Urinary bladder (tissue), 4 donors: Measurements from ENCODE around the gene MTA3. TPM values are rescaled to one million over a fixed set of nuclear protein-coding genes. Genes with fewer than 3 reads are reported as not detected.
A peak's percentile ranks its signal among the peaks of the same experiment; 100 is the strongest.

Experiments
- DNase-seq: peaks from one replicate; pipeline ENCODE4 v3.0.0-alpha.2; 2015; ENCODE audit errors: extremely low spot score
- H3K27ac ChIP-seq: one replicate; pipeline ENCODE4 v1.5.1; 2013; ENCODE audit warnings: low read depth, mild to moderate bottlenecking, moderate library complexity
- H3K36me3 ChIP-seq: one replicate; pipeline ENCODE4 v1.6.1; 2013; ENCODE audit warnings: mild to moderate bottlenecking, moderate library complexity; ENCODE audit not compliant: insufficient read depth
- H3K4me1 ChIP-seq: one replicate; pipeline ENCODE4 v1.6.1; 2013; ENCODE audit warnings: mild to moderate bottlenecking, moderate library complexity; ENCODE audit not compliant: insufficient read depth
- H3K4me3 ChIP-seq: one replicate; pipeline ENCODE4 v1.5.1; 2013; ENCODE audit warnings: low read depth, low read length
- WGBS: extraction: QIAGEN DNeasy Blood & Tissue Kit; methylation state at CpG from one replicate; pipeline ENCODE4 v1.1.7; 2013; 5-methylcytosine and 5-hydroxymethylcytosine counted together
- polyA plus RNA-seq: library from polyadenylated mRNA; stranded (reverse); fragments of 200-250 nt; gene quantifications from one replicate; pipeline ENCODE4 v1.2.3, GENCODE V29; 2013
- total RNA-seq: library from RNA; depleted of rRNA; stranded (reverse); fragments of >200 nt; gene quantifications from one replicate; pipeline ENCODE4 v1.2.3, GENCODE V29; 2014
- donor health status: healthy with polysubstance abuse.
- donor health status: healthy.

MTA3 gene
- total RNA-seq, result 62.3 TPM
- 28.0 TPM for polyA plus RNA-seq

DNA sequence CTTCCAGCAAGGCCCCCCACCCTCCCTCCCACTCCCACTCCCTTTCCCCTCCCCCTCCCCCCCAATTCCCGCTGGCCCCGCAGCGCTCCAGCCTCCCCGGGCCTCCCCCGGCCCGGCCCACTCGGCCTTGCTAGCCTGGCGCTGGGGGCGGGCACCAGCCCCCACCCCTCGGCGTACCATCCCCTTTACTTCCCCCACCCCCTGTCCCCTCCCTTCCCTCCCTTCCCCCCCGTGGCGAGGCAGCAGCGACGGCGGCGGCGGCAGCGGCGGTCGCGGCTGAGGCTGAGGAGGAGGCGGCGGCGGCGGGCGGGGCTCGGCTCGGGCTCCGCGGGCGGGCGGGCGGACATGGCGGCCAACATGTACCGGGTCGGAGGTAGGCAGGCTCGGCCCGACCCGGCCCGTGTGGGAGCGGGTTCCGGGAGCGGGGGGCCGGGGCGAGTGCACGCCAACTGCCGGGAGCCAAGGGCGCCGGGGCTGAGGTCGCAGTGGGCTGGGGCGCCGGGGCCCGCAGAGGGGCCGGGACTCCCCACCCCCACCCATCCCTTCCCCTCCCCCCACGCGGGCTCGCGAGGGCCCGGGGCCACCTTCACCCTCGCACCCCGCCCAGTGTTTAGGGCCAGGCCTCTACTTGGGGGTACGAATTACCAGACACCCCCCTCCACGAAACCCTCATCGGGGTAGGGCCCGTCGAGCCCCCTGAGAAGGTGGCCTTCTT lies at the start of gene MTA3:
TSS of gene MTA3 (plus strand) at position 232 of the 715 bp plus-strand sequence. CDS start at position 346, 114 bp downstream.
- H3K36me3 ChIP-seq, result no peaks in the 10 kb centered on the region
- DNase-seq, result no peak
- peak within 1 kb of the TSS; percentile 99 for H3K4me3 ChIP-seq
- peak within 1 kb of the TSS; percentile 94 for H3K27ac ChIP-seq
- WGBS, result 1% methylated on average over 67 of the region's 67 CpGs
- H3K4me1 ChIP-seq, result no peaks in the 10 kb centered on the region

DNA sequence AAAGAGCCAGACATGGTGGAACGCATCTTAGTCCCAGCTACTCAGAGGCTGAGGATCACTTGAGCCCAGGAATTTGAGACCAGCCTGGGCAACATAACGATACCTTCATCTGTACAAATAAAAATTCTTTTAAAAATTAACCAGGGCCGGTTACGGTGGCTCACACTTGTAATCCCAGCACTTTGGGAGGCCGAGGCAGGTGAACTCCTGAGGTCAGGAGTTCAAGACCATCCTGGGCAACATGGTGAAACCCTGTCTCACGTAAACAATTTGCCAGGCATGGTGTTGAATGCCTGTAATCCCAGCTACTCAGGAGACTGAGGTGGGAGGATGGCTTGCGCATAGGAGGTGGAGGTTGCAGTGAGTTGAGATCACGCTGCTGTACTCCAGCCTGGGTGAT lies 48.8 kb upstream of the MTA3 start:
- no peaks in the 10 kb centered on the region for H3K4me1 ChIP-seq
- H3K4me3 ChIP-seq, result no peak overlapping the region
- no peak for DNase-seq
- no peak overlapping the region for H3K27ac ChIP-seq
- H3K36me3 ChIP-seq, result no peaks in the 10 kb centered on the region
- WGBS, result 88% methylated on average over 8 of the region's 8 CpGs

DNA sequence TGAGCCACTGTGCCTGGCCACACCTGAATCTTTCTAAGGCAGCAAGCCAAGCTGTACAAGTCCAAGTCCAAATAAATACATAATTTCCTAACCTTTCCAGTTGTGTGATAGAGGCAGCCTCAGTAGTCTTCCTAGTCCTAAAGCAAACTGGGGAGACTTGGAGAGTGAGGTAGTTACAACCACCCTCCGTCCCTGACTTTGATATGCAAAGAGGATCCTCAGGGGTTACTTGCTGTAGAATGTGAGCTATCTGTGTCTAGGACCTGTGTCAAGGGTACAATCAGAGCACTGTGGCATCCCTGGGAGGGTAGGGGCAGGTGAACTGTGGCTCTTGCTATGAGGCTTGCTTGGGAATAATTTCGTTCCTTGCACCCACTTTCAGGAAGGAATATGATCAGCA lies 46.4 kb upstream of the MTA3 start:
- Histone ChIP-seq H3K4me1 (no peaks in the 10 kb centered on the region), H3K36me3 (no peaks in the 10 kb centered on the region), H3K4me3 (no peak overlapping the region), H3K27ac (no peak overlapping the region)
- DNase-seq, result no peak
- 42% methylated on average over 2 of the region's 2 CpGs for WGBS

DNA sequence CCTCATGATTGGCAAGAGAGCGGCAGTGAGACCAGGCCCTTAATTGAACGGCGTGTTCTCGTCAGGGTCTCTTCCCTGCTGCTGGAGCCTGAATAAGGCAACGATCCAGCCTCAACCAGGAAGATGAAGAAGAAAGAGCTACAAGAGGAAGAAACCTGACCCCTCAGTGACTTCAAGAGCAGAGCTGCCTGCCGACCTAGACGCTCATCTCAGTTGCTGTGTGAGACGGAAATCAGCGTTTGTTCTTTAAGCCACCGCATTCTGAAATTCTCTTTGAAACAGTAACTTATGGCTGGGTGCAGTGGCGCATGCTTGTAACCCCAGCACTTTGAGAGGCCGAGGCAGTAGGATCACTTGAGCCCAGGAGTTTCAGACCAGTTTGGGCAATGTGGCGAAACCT lies 45.1 kb upstream of the MTA3 start:
- no peak overlapping the region for H3K27ac ChIP-seq
- no peak overlapping the region for H3K4me3 ChIP-seq
- no peaks in the 10 kb centered on the region for H3K4me1 ChIP-seq
- no peak for DNase-seq
- 62% methylated on average over 13 of the region's 13 CpGs for WGBS
- H3K36me3 ChIP-seq, result no peaks in the 10 kb centered on the region

DNA sequence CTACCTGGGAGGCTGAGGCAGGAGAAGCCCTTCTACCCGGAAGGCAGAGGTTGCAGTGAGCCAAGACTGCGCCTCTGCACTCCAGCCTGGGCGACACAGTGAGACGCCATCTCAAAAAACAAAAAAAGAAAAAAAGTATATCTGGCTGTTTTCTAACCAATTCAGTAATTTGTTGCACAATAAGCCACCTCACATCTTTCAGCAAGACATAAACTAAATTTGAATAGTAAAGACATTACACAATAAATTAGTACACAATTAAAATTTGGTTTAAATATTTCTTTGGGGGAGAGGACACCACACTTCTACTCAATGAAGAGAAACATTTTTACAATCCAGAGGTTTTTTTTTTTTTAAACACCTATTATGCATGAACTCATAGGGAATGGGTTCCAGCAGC lies 36.0 kb upstream of the MTA3 start:
- no peak overlapping the region for H3K27ac ChIP-seq
- WGBS, result 91% methylated on average over 4 of the region's 4 CpGs
- no peak for DNase-seq

DNA sequence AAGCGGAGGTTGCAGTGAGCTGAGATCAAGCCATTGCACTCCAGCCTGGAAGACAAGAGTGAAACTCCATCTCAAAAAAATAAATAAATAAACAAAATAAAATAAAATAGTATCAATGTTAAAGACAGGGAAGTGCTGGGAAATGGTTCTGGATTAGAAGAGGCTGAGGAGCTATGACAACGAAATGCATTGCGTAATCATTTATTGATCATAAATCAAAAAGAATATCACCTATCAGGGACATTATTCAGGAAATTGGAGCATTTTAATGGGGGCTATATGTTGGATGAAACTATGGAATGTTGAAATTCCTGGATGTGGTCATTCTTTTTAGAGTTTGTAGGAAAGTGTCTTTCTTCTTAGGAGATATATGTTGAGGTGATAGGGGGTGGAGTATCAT lies 30.9 kb upstream of the MTA3 start:
- Histone ChIP-seq H3K4me1 (no peaks in the 10 kb centered on the region), H3K27ac (no peak overlapping the region), H3K4me3 (no peak overlapping the region), H3K36me3 (no peaks in the 10 kb centered on the region)
- DNase-seq, result no peak
- WGBS, result 94% methylated on average over 3 of the region's 3 CpGs

More for the DNA sequence above, 36.0 kb upstream of the MTA3 start:
- H3K36me3 ChIP-seq, result no peaks in the 10 kb centered on the region
- no peak overlapping the region for H3K4me3 ChIP-seq
- no peaks in the 10 kb centered on the region for H3K4me1 ChIP-seq

DNA sequence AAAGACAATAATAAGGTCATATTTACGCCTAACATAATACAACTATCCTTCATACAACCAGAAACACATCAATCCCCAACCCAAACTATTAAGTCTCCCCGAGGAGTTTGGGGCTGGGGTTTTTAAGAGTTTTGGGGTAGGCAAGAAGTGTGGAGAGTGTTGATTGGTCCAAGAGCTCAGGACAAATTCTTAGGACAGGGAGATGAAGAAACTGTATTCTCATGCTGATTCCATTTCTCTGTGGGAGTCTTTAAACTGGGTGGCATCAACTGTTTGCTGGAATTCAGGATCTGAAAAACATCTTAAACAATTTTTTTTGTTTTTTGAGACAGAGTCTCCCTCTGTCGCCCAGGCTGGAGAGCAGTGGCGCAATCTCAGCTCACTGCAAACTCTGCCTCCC lies 25.6 kb upstream of the MTA3 start:
- H3K27ac ChIP-seq, result no peak overlapping the region
- WGBS, result 86% methylated on average over 4 of the region's 4 CpGs
- no peaks in the 10 kb centered on the region for H3K4me1 ChIP-seq
- no peak overlapping the region for H3K4me3 ChIP-seq
- H3K36me3 ChIP-seq, result no peaks in the 10 kb centered on the region
- no peak for DNase-seq

DNA sequence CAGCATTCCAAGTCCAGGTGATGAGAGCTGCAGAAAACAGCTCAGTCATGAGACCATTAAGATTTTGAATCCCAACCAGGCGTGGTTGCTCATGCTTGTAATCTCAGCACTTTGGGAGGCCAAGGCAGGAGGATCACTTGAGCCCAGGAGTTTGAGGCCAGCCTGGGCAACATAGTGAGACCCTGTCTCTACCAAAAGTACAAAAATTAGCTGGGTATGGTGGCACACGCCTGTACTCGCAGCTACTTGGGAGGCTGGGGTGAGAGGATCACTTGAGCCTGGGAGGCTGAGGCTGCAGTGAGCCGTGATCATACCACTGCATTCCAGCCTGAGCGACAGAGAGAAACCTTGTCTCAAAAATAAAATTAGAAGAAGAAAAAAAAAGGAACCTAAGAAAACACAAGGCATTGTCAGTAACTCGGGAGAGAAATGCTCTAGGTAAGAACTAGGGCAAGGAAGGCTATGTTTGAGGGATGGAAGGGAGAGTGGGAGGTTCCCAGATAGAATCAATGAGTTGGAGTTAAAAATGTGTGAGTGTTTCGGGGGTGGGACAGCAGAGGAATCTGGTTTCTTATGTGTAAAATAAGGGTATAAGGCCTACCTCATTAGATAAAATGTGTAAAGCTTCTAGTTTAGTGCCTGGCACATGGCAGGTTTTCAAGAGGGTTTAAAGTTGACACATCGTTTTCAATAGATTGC lies 23.3 kb upstream of the MTA3 start:
- no peak for DNase-seq
- H3K36me3 ChIP-seq, result no peaks in the 10 kb centered on the region
- no peak overlapping the region for H3K27ac ChIP-seq
- no peaks in the 10 kb centered on the region for H3K4me1 ChIP-seq
- WGBS, result 88% methylated on average over 8 of the region's 8 CpGs
- H3K4me3 ChIP-seq, result no peak overlapping the region

DNA sequence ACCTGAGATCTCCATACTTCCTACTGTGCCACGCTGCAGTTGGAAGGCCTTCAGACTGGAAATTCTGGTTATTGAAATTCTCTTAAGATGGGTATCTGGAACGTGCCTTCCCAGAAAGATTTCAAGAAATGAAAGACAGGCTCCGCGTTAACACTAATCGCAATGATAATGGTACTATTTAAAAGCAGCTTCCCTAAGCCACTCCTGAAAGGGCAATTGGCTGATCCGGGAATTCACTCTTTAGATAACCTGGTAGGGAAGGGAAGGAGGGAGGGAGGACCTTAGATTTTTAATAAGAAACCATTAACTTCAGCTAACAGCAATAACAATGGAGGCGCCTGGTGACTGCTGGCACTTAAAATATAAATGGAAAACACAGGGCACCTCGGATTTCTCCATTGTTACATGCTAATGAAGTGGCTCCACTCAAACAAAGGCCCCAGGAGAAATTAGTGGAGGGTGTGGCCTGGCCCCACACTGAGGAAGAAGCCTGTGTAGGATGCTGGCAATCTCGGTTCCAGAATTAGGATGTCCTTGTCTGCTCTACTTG lies 22.5 kb upstream of the MTA3 start:
- WGBS, result 73% methylated on average over 9 of the region's 9 CpGs
- Histone ChIP-seq H3K4me1 (no peaks in the 10 kb centered on the region), H3K27ac (no peak overlapping the region), H3K4me3 (no peak overlapping the region), H3K36me3 (no peaks in the 10 kb centered on the region)
- DNase-seq, result no peak

DNA sequence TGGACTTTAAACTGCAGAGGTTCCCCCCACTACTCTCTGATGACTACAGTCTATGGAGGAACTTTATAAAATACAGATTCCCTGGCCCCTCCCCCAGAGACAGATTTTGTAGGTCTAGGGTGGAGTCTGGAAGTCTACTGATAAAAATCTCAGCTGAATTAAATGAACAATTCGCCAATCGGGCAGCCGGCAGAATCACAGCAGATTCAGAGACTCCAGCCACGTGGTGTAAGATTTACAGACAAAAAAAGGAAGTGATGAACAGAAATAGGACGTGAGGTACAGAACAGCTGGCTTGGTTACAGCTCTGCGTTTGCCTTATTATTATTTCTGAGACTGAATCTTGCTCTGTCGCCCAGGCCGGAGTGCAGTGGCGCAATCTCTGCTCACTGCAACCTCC lies 21.4 kb upstream of the MTA3 start:
- Histone ChIP-seq H3K36me3 (no peaks in the 10 kb centered on the region), H3K4me1 (no peaks in the 10 kb centered on the region), H3K4me3 (no peak overlapping the region), H3K27ac (no peak overlapping the region)
- 39% methylated on average over 9 of the region's 9 CpGs for WGBS
- DNase-seq, result no peak

DNA sequence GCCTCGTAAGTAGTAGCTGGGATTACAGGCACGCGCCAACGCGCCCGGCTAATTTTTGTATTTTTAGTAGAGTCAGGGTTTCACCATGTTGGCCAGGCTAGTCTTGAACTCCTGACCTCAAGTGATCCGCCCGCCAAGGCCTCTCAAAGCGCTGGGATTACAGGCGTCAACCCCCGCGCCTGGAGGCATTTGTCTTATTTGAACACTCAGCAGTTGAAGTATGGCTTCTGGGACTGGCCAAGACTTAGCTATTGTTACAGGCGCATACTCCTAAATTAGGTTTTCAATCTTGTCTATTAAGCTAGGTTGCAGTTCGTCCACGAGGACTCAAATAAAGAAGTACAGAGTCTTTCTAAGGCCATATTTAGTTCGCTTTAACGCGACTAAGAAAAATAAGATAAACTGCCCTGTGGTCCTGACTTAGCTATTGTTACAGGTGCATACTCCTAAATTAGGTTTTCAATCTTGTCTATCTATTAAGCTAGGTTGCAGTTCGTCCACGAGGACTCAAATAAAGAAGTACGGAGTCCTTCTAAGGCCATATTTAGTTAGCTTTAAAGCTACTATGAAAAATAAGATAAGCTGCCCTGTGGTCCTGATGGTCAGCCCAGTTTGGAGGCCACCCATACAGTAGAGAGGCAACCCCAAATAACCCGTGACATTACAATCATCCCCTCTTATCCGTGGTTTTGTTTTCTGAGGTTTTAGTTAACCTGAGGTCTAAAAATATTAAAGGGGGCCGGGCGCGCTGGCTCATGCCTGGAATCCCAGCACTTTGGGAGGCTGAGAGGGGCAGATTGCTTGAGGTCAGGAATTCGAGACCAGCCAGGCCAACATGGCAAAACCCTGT lies 20.8 kb upstream of the MTA3 start:
- no peak for DNase-seq
- no peak overlapping the region for H3K27ac ChIP-seq
- H3K4me1 ChIP-seq, result no peaks in the 10 kb centered on the region
- 94% methylated on average over 27 of the region's 27 CpGs for whole genome bisulfite sequencing
- H3K4me3 ChIP-seq, result no peak overlapping the region
- no peaks in the 10 kb centered on the region for H3K36me3 ChIP-seq

DNA sequence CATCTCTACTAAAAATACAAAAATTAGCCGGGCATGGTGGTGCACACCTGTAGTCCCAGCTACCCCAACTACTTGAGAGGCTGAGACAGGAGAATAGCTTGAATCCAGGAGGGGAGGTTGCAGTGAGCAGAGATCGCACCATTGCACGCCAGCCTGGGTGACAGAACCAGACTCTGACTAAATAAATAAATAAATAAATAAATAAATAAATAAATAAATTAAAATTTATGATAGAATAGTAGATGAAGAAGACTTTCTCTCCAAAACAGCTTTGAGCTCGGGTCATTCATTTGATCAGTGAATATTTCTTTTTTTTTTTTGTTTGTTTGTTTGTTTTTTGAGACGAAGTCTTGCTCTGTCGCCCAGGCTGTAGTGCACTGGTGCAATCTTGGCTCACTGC lies 17.6 kb upstream of the MTA3 start:
- Histone ChIP-seq H3K4me1 (no peaks in the 10 kb centered on the region), H3K4me3 (no peak overlapping the region), H3K36me3 (no peaks in the 10 kb centered on the region), H3K27ac (no peak overlapping the region)
- WGBS, result 95% methylated on average over 6 of the region's 6 CpGs
- no peak for DNase-seq

DNA sequence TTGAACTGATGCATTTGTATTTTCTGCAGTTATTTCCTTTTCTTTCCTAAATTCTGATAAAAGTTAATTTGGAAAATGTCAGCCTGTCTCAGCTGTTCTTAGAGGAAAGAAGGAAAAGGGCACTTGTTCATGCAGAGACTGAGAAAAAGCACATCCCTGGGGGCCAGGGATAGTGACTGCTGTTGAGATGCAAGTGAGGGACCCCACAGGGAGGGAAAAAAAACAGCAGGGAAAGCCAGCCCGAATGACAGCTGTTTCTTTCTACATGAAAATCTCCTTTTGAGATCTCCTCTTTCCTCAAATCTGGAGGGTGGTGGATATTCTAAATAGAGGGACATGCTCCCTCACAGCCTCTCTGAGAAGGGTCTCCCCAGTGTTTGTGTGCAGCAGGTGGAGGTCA lies 14.0 kb upstream of the MTA3 start:
- WGBS, result 44% methylated on average over 1 of the region's 1 CpG
- H3K4me3 ChIP-seq, result no peak overlapping the region
- H3K36me3 ChIP-seq, result no peaks in the 10 kb centered on the region
- no peak overlapping the region for H3K27ac ChIP-seq
- no peak for DNase-seq
- H3K4me1 ChIP-seq, result no peaks in the 10 kb centered on the region
